ENCODE measurements around the gene CES2.

GRCh38 chr16:66936462-66936861, 1.1 kb downstream of the CES2 start:
- no peak for TF ChIP-seq CTCF (IDR thresholded peaks at IDR 0.05)
- no peak for TF ChIP-seq EZH2 (IDR thresholded peaks at IDR 0.05; ENCODE audit: borderline replicate concordance, insufficient read depth, low read depth, low read length, poor library complexity, severe bottlenecking)

All from B cell (primary cell).